ENCODE data around the gene IFI44L.

Gene IFI44L

DNA sequence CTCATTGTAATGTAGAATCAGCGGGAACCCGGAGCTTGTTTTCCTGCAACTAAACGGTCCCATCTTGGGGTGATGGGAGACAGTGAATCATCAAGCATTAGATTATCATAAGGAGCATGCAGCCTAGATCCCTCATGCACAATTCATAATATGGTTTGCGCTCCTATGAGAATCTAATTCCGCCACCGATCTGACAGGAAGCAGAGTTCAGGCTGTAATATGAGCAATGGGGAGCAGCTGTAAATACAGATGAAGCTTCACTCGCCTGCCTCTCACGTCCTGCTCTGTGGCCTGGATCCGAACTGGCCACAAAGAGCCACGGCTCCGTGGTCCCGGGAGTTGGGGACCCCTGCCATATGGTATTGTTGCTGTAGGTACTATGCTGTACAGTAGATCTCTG lies 31.0 kb downstream of the IFI44L start:
- H3K9ac ChIP-seq (ENCODE audit: low read length): no peak overlapping the region
- no peaks in the 10 kb centered on the region for H3K9me3 ChIP-seq (ENCODE audit: insufficient read depth, low read length)
- H3K4me3 ChIP-seq (ENCODE audit: low read length): no peak overlapping the region
- H3K4me2 ChIP-seq (ENCODE audit: low read length): no peak overlapping the region
- H3K4me1 ChIP-seq (ENCODE audit: low read length): no peaks in the 10 kb centered on the region; the same call in 1 of the 2 replicates
- no peaks in the 10 kb centered on the region for H3K27me3 ChIP-seq (ENCODE audit: low read depth, low read length)
- no peak overlapping the region for H2AFZ ChIP-seq (ENCODE audit: low read depth, low read length)
- H3K79me2 ChIP-seq (ENCODE audit: low read length): no peaks in the 10 kb centered on the region
- no peak for TF ChIP-seq EZH2phosphoT487 (IDR thresholded peaks at IDR 0.05; ENCODE audit: low read depth)
- TF ChIP-seq CTCF (IDR thresholded peaks at IDR 0.05; ENCODE audit: low read depth, low read length): no peak
- H3K36me3 ChIP-seq (replicated peaks; ENCODE audit: low read depth, low read length): no peaks in the 10 kb centered on the region
- no peaks in the 10 kb centered on the region for H4K20me1 ChIP-seq (ENCODE audit: insufficient read depth, low read length)
- no peak overlapping the region for H3K27ac ChIP-seq (ENCODE audit: low read length)

- Histone ChIP-seq H3K27me3 (ENCODE audit: low read depth, low read length) (no peaks in the 10 kb centered on the region), H3K79me2 (ENCODE audit: low read length) (no peaks in the 10 kb centered on the region), H3K9ac (ENCODE audit: low read length) (no peak overlapping the region), H2AFZ (ENCODE audit: low read depth, low read length) (no peak overlapping the region), H3K4me3 (ENCODE audit: low read length) (no peak overlapping the region), H3K4me2 (ENCODE audit: low read length) (no peak overlapping the region), H3K4me1 (ENCODE audit: low read length) (no peaks in the 10 kb centered on the region; the same call in 1 of the 2 replicates), H3K27ac (ENCODE audit: low read length) (no peak overlapping the region), H4K20me1 (ENCODE audit: insufficient read depth, low read length) (no peaks in the 10 kb centered on the region), H3K9me3 (ENCODE audit: insufficient read depth, low read length) (no peaks in the 10 kb centered on the region), H3K36me3 (replicated peaks; ENCODE audit: low read depth, low read length) (no peaks in the 10 kb centered on the region)
- TF ChIP-seq EZH2phosphoT487 (IDR thresholded peaks at IDR 0.05; ENCODE audit: low read depth) (no peak), CTCF (IDR thresholded peaks at IDR 0.05; ENCODE audit: low read depth, low read length) (no peak)
These were observed 31.8 kb downstream of the IFI44L start for GRCh38 chr1:78652019-78652560.

DNA sequence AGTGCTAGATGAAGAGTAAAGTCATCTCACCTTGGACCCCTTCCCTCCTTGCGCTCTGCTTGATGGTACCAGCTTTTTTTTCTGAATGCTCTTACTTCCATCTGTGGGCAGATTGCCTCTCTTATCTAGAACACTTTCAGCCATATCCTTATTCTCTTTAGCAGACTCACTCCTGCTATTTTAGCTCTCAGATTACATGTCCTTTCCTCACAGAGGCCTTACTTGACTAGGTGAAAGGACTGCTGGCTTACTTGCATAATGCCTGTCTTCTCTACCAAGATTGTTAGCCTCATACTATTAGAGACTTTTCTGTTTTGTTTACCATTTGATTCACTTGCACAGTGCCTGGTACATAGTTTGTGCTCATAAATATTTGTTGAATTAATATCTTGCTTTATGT lies 38.7 kb downstream of the IFI44L start:
- H3K36me3 ChIP-seq (replicated peaks; ENCODE audit: low read depth, low read length): no peaks in the 10 kb centered on the region

GRCh38 chr1:78663923-78664322 lies 43.7 kb downstream of the IFI44L start:
- Histone ChIP-seq H3K4me1 (ENCODE audit: low read length) (no peaks in the 10 kb centered on the region), H3K9me3 (ENCODE audit: insufficient read depth, low read length) (no peaks in the 10 kb centered on the region), H4K20me1 (ENCODE audit: insufficient read depth, low read length) (no peaks in the 10 kb centered on the region), H3K4me3 (ENCODE audit: low read length) (no peak overlapping the region), H3K9ac (ENCODE audit: low read length) (no peak overlapping the region), H3K36me3 (replicated peaks; ENCODE audit: low read depth, low read length) (no peaks in the 10 kb centered on the region), H3K27me3 (ENCODE audit: low read depth, low read length) (no peaks in the 10 kb centered on the region), H3K4me2 (ENCODE audit: low read length) (no peak overlapping the region), H3K27ac (ENCODE audit: low read length) (no peak overlapping the region), H2AFZ (ENCODE audit: low read depth, low read length) (no peak overlapping the region), H3K79me2 (ENCODE audit: low read length) (no peaks in the 10 kb centered on the region)
- TF ChIP-seq EZH2phosphoT487 (IDR thresholded peaks at IDR 0.05; ENCODE audit: low read depth): no peak
- TF ChIP-seq CTCF (IDR thresholded peaks at IDR 0.05; ENCODE audit: low read depth, low read length): no peak

More for the DNA sequence above, 38.7 kb downstream of the IFI44L start:
- Histone ChIP-seq H3K4me1 (ENCODE audit: low read length) (no peaks in the 10 kb centered on the region), H3K27me3 (ENCODE audit: low read depth, low read length) (no peaks in the 10 kb centered on the region), H2AFZ (ENCODE audit: low read depth, low read length) (no peak overlapping the region), H4K20me1 (ENCODE audit: insufficient read depth, low read length) (no peaks in the 10 kb centered on the region), H3K4me2 (ENCODE audit: low read length) (no peak overlapping the region), H3K79me2 (ENCODE audit: low read length) (no peaks in the 10 kb centered on the region), H3K9me3 (ENCODE audit: insufficient read depth, low read length) (no peaks in the 10 kb centered on the region), H3K4me3 (ENCODE audit: low read length) (no peak overlapping the region), H3K27ac (ENCODE audit: low read length) (no peak overlapping the region), H3K9ac (ENCODE audit: low read length) (no peak overlapping the region)
- TF ChIP-seq CTCF (IDR thresholded peaks at IDR 0.05; ENCODE audit: low read depth, low read length) (no peak), EZH2phosphoT487 (IDR thresholded peaks at IDR 0.05; ENCODE audit: low read depth) (no peak)

All from OCI-LY3 (cell line).